HepG2 (cell line): ENCODE measurements around the gene CCL23. TPM values are rescaled to one million over a fixed set of nuclear protein-coding genes. Genes with fewer than 3 reads are reported as not detected.
A peak's percentile ranks its signal among the peaks of the same experiment; 100 is the strongest.

Experiments used
- FOXA3 ChIP-seq: IDR thresholded peaks from 2 replicates; pipeline ENCODE4 v1.6.1; 2016; ENCODE audit warnings: missing genetic modification reagents, missing compliant biosample characterization
- KLF6 ChIP-seq: IDR thresholded peaks from 2 replicates; pipeline ENCODE4 v1.8.0; 2016; ENCODE audit warnings: missing biosample characterization, missing genetic modification reagents
- NFAT5 ChIP-seq: sonication (generic); formaldehyde crosslinking; IDR thresholded peaks from 2 replicates; pipeline ENCODE4 v1.4.0; 2020; ENCODE audit warnings: missing genetic modification reagents
- NRL ChIP-seq: sonication (generic); formaldehyde crosslinking; IDR thresholded peaks from 2 replicates; pipeline ENCODE4 v1.5.0; 2020; ENCODE audit warnings: missing genetic modification reagents, mild to moderate bottlenecking, moderate library complexity, borderline replicate concordance
- THAP9 ChIP-seq: sonication (generic); formaldehyde crosslinking; IDR thresholded peaks from 2 replicates; pipeline ENCODE4; 2020; ENCODE audit warnings: missing genetic modification reagents, mild to moderate bottlenecking, borderline replicate concordance
- ZBTB10 ChIP-seq: sonication (generic); formaldehyde crosslinking; IDR thresholded peaks from 2 replicates; pipeline ENCODE4 v1.4.0; 2020; ENCODE audit warnings: missing genetic modification reagents, borderline replicate concordance
- ZNF142 ChIP-seq: sonication (generic); formaldehyde crosslinking; IDR thresholded peaks from 2 replicates; pipeline ENCODE4 v1.4.0; 2020; ENCODE audit warnings: missing genetic modification reagents
- ZNF670 ChIP-seq: sonication (generic); formaldehyde crosslinking; IDR thresholded peaks from 2 replicates; pipeline ENCODE4 v1.8.0; 2022; ENCODE audit warnings: mild to moderate bottlenecking, missing genetic modification reagents, borderline replicate concordance
- ZNF720 ChIP-seq: sonication (generic); formaldehyde crosslinking; IDR thresholded peaks from 2 replicates; pipeline ENCODE4 v1.4.0; 2020; ENCODE audit warnings: missing genetic modification reagents
- ZNF772 ChIP-seq: sonication (generic); formaldehyde crosslinking; IDR thresholded peaks from 2 replicates; pipeline ENCODE4 v1.5.0; 2020; ENCODE audit warnings: mild to moderate bottlenecking, missing genetic modification reagents
- polyA plus RNA-seq, 8 experiments: library from polyadenylated mRNA; depleted of rRNA in 3 of 8; stranded (reverse) in 7 of 8; unstranded in 1 of 8; fragments of >200 nt; fragmentation: Illumina TruSeq in 4 of 8; extraction: Trizol in 4 of 8; gene quantifications; 2 replicates each; pipeline versions ENCODE4 v1.2.1 to v1.2.3, GENCODE V29; 2011 to 2016; ENCODE audit warnings: low read depth in 4 of 8, missing spikeins in 1 of 8, mixed read lengths in 1 of 8; ENCODE audit not compliant: insufficient read depth in 1 of 8
- total RNA-seq, 5 experiments: library from RNA; depleted of rRNA; stranded (reverse); fragments of >200 nt; fragmentation: Illumina TruSeq; extraction: Trizol; gene quantifications; 2 replicates each; pipeline ENCODE4 v1.2.3, GENCODE V29; 2016; ENCODE audit warnings: low read depth in 1 of 5

The CCL23 gene
- total and polyA plus RNA-seq, 2 of the 13 experiments (the other 11 are each of a cell fraction or from before 2014, with no cell fraction given) = not detected

GRCh38 chr17:35973333-35974260 lies 44.2 kb downstream of the CCL23 start (continued):
- TF ChIP-seq ZBTB10 (CRISPR knock-in tag) (no peak; the same call in 1 of the 2 replicates), KLF6 (CRISPR knock-in tag) (0 out of 2 replicates have a peak, but pooled peaks have one; percentile 38), FOXA3 (peak; percentile 97), ZNF772 (CRISPR knock-in tag) (peak; percentile 45; the same call in 1 of the 2 replicates), ZNF142 (CRISPR knock-in tag) (no peak), THAP9 (CRISPR knock-in tag) (0 out of 2 replicates have a peak, but pooled peaks have one; percentile 36), ZNF670 (peak; percentile 78), NFAT5 (CRISPR knock-in tag) (no peak), ZNF720 (CRISPR knock-in tag) (no peak), NRL (CRISPR knock-in tag) (no peak)
